Smooth muscle cell of the brain vasculature (primary cell): ENCODE results near the gene PA2G4.
A peak's percentile ranks its signal among the peaks of the same experiment; 100 is the strongest.
"Not testable (repeated sequence)": the region's sequence is repeated elsewhere in the genome, so short reads cannot be mapped to it uniquely, and the experiment has no call there.

ENCODE experiments used
- DNase-seq: peaks from one replicate; pipeline ENCODE4 v3.0.0-alpha.2; 2012; ENCODE audit warnings: low read depth, low spot score

PA2G4 gene

GRCh38 chr12:56099787-56100186 is 4.6 kb upstream of the PA2G4 start:
- no peak for DNase-seq

GRCh38 chr12:56101045-56101444 is 3.3 kb upstream of the PA2G4 start:
- DNase-seq: no peak

DNA sequence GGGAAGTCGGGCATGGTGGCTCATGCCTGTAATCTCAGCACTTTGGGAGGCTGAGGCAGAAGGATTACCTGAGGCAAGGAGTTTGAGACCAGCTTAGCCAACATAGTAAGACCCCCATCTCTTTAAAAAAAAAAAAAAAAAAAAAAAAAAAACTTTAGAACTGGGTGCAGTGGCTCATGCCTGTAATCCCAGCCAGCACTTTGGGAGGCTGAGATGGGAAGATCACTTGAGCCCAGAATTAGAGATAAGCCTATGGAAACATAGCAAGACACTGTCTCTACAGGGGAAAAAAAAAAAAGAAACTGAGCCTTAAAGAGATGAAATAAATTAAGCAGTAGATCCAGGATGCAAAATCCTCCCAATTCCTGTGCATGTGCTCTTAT is 1.7 kb upstream of the PA2G4 start:
- DNase-seq: no peak

- DNase-seq: no peak
These were observed 1.2 kb upstream of the PA2G4 start for GRCh38 chr12:56103066-56103711.

- no peak for DNase-seq
These were observed 593 bp upstream of the PA2G4 start for GRCh38 chr12:56103823-56104108.

DNA sequence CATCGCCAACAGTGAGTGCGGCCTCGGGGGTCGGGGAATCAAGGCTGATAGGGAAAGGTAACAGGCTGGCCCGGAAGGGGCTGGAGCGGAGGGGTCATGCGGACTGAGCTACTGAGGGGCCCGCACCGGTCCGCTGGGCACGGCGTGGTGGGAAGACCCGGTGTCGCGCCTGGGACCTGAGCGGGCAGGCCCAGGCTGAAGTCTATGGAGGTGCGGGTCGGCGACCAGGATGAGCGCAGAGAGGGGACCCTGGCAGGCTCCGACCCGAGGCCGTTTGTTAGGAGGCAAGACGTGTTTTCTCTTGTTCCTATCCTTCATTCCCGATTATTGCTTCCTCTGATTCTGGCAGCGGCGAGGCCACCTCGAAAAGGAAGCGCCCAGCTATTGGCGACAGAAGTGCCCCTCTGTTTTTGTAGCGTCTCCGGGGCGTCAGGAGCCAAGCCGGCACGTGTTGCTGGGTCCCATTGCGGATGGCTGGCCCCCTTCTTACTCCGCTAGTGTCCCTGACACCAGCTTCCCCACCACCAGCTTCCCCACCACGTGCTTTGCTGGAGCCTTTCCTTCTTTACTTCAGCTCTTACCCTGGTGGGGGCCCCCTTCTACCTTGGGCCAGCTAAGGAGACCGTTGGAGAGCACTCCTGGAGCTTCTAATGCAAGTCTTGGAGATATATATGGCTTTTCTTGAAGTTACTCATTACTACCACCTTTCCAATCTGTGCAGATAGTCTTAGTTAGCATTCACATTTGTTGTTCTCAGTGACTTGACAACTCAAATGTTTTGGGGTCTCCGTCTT is 653 bp downstream of the PA2G4 start:
- no peak for DNase-seq

- no peak for DNase-seq
These were observed 1.2 kb downstream of the PA2G4 start for GRCh38 chr12:56105609-56105902.

GRCh38 chr12:56107242-56107641 is 2.9 kb downstream of the PA2G4 start:
- DNase-seq: no peak

DNA sequence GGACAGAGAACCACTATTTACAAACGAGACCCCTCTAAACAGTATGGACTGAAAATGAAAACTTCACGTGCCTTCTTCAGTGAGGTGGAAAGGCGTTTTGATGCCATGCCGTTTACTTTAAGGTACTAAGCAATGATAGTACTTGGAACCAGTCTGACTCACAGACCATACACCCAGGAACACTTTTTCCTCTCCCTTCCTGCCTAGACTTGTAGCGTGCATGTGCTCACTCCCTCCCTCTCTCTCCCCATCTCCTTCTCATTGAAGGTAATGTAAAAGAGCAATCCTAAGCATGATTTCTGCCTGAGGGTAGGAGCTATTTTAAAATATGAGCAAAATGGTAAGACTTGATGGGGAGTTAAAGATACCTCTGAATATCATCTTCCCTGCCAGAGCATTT is 6.2 kb downstream of the PA2G4 start:
- DNase-seq: no peak

DNA sequence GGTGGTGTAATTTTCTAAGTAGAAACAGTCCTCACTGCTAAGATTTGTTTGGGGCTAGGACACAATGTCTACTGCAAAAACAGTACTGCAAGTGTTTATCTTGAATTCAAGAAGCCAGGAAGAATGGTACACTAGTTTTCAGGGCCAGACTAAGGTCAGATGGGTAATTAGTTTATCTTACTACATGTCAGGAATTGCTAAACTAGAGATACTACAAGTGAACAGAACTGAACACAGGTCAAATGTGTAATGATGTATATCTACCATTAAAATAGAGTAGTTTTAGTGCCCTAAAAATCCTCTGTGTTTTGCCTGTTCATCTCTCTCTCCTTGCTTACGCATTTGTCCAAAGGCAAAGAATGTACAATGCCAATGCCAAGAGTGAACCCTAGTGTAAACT is 9.7 kb downstream of the PA2G4 start:
- no peak for DNase-seq

DNA sequence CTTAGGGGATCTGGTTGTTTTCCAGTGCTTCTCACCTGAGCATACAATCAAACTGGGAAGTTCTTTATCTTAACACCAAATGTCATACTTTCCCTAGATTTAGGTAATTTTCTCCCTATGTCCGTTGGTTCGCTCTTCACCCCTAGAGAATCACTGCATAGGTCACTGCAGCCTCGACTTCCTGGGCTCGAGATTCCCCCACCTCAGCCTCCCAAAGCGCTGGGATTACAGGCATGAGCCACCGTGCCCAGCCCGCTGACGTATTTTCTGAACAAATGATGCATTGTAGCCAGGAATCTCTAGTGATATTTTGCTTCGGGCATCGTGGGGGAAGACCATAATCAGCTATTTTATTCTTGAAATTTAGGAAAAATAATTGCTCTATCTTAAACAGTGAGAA is 11.0 kb downstream of the PA2G4 start:
- DNase-seq: no peak

- DNase-seq: peak; percentile 91
These were observed 12.1 kb downstream of the PA2G4 start, which contains the start of gene RPL41 for GRCh38 chr12:56116267-56117081. TSS of gene RPL41 (plus strand) at chr12:56116633.

DNA sequence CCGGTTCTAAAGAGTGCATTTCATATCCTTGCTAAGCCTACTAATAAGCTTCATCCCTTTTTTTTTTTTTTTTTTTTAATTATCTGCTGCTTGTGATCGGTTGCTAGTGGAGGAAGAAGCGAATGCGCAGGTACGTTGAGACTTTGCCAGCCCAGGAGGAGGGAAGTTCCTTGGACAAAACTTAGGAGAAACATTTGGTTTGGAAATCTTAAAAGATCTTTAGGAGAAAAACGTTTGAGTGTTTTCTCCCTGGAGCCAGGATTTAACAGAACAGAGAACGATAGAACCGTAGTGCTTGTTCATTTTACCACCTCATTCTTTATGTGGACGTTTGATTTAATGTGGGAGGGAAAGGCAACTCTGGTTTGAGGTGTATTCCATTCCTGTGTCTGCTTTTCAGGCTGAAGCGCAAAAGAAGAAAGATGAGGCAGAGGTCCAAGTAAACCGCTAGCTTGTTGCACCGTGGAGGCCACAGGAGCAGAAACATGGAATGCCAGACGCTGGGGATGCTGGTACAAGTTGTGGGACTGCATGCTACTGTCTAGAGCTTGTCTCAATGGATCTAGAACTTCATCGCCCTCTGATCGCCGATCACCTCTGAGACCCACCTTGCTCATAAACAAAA is 12.8 kb downstream of the PA2G4 start:
- not testable (repeated sequence) for DNase-seq

- peak; percentile 98 for DNase-seq
These were observed 13.7 kb downstream of the PA2G4 start, which contains the start of gene ZC3H10 for GRCh38 chr12:56117778-56118687. TSS of gene ZC3H10 (plus strand) at chr12:56118266. CDS start at chr12:56120563, 2,297 bp downstream.

DNA sequence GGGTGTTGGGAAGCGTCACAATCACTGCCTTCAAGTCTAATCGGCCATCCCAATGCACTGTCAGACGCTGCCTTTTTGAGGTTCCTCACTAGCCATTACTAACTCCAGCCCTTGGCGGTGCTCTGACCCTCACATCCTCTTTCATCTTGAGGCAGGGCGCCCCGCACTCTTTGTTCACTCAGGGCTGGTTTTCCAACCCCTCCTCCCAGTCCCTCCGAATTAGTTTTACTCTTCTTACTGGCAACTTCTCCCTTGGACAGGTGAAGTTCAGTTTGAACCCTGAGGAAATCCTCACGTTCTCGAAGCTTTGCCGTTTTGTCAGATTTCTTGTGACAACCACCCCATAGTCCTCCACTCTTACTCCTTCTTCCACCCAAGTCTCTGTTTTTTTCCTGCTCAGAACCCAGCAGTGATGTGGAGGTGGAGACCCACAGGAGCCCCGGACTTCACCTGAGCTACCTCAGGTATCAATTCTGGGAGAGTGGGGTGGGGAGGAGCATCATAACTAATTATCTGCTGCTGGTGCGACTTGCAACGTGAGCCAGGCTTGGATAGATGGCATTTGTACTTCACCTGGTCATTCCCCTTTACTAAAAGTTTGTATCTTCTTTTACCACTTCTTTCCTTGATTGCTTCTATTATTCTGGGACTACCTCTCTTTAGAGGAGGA is 14.5 kb downstream of the PA2G4 start:
- no peak for DNase-seq

DNA sequence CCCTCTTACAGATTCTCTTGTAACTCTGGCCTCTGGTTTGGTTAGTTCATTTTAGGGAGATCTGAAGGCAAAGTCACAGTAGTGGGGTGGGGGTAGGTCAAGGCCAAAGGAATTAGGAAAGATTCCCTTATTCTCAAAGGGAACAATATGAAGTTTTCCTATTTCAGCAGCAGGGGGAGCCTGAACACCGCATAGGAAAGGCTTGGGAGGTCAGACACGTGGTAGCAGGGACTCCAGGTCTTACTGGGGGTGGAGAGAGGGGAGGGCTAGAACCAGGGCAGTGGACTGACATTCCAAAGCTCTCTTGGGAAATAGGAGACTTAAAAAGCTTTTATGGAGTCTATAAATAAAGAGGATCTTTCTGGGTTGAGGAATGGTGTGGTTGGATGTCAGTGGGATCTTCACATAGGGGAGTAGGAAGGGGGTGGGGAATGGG is 15.0 kb downstream of the PA2G4 start:
- peak; percentile 79 for DNase-seq

GRCh38 chr12:56120158-56120846 is 15.9 kb downstream of the PA2G4 start:
- DNase-seq: no peak

- no peak for DNase-seq
These were observed 17.0 kb downstream of the PA2G4 start for GRCh38 chr12:56121204-56121870.

- DNase-seq: no peak
These were observed 18.3 kb downstream of the PA2G4 start for GRCh38 chr12:56122637-56123036.
